SK-N-SH (cell line): ENCODE measurements around the gene ADAMTSL1. TPM values are rescaled to one million over a fixed set of nuclear protein-coding genes. Genes with fewer than 3 reads are reported as not detected.

Experiments
- CTCF ChIA-PET: fragments of 300-600, 350-600 bp; formaldehyde crosslinking; extraction: SDS; loops from one replicate; lab custom pipeline; 2021; lab: Yijun Ruan, JAX
- POLR2A ChIA-PET: fragments of 350-600 bp; sonication (Branson Sonifier 250); formaldehyde crosslinking; extraction: SDS; loops from one replicate; lab custom pipeline; 2020; ENCODE audit warnings: antibody characterized with exemption, inconsistent platforms; lab: Yijun Ruan, JAX
- DNase-seq: peaks from one replicate; pipeline ENCODE4 v3.0.0; 2012
- H2AFZ ChIP-seq: fragments of 200-600 bp; sonication (generic); 2 replicates; pipeline ENCODE4 v1.8.1; 2016; ENCODE audit warnings: antibody characterized with exemption, mild to moderate bottlenecking, low read depth
- H3F3A ChIP-seq: fragments of 200-600 bp; sonication (generic); replicated peaks from 2 replicates; pipeline ENCODE3; 2016; ENCODE audit warnings: antibody characterized with exemption, mild to moderate bottlenecking; ENCODE audit not compliant: insufficient read depth
- H3K27ac ChIP-seq, 2 experiments: fragments of 200-500 bp in 1 of 2; fragments of 200-600 bp in 1 of 2; sonication (Bioruptor generic) in 1 of 2; sonication (generic), shearing (Covaris generic) in 1 of 2; 2 replicates each; pipeline versions ENCODE4 v1.5.1 to v1.6.1; 2014 to 2016; ENCODE audit warnings: low read depth in 2 of 2, inconsistent platforms in 1 of 2, low read length in 1 of 2, mild to moderate bottlenecking in 1 of 2, mixed read lengths in 1 of 2
- H3K27me3 ChIP-seq: fragments of 200-600 bp; sonication (generic), shearing (Covaris generic); 2 replicates; pipeline ENCODE4 v1.6.1; 2016; ENCODE audit warnings: mixed run types; ENCODE audit not compliant: insufficient read depth
- H3K36me3 ChIP-seq, 2 experiments: fragments of 200-500 bp in 1 of 2; fragments of 200-600 bp in 1 of 2; sonication (Bioruptor generic) in 1 of 2; sonication (generic) in 1 of 2; replicated peaks in 1 of 2; 2 replicates each; pipeline versions ENCODE3 to v1.5.1; 2014 to 2016; ENCODE audit warnings: low read length in 1 of 2, mild to moderate bottlenecking in 1 of 2; ENCODE audit not compliant: insufficient read depth in 2 of 2, control insufficient read depth in 1 of 2
- H3K4me1 ChIP-seq, 2 experiments: fragments of 200-500 bp in 1 of 2; fragments of 200-600 bp in 1 of 2; sonication (Bioruptor generic) in 1 of 2; sonication (generic), shearing (Covaris generic) in 1 of 2; 2 replicates each; pipeline versions ENCODE4 v1.5.1 to v1.6.1; 2014 to 2016; ENCODE audit warnings: low read depth in 1 of 2, low read length in 1 of 2, mixed run types in 1 of 2; ENCODE audit not compliant: insufficient read depth in 2 of 2, control insufficient read depth in 1 of 2
- H3K4me2 ChIP-seq: fragments of 200-600 bp; sonication (generic), shearing (Covaris generic); 2 replicates; pipeline ENCODE4 v1.6.1; 2017; ENCODE audit warnings: mixed run types
- H3K4me3 ChIP-seq, 2 experiments: fragments of 200-500 bp in 1 of 2; fragments of 200-600 bp in 1 of 2; sonication (Bioruptor generic) in 1 of 2; sonication (generic), shearing (Covaris generic) in 1 of 2; 2 replicates each; pipeline versions ENCODE4 v1.5.1 to v1.8.1; 2014 to 2016; ENCODE audit warnings: low read depth in 2 of 2, inconsistent platforms in 1 of 2, low read length in 1 of 2, mild to moderate bottlenecking in 1 of 2, mixed read lengths in 1 of 2, moderate library complexity in 1 of 2
- H3K79me2 ChIP-seq: fragments of 200-600 bp; sonication (generic); 2 replicates; pipeline ENCODE4 v1.8.1; 2017; ENCODE audit warnings: mild to moderate bottlenecking; ENCODE audit not compliant: insufficient read depth
- H3K9ac ChIP-seq: fragments of 200-600 bp; sonication (generic); 2 replicates; pipeline ENCODE4 v1.6.1; 2017; ENCODE audit warnings: mixed run types
- H3K9me2 ChIP-seq: fragments of 200-600 bp; sonication (generic); 2 replicates; pipeline ENCODE4 v1.6.1; 2017; ENCODE audit warnings: mixed run types
- H3K9me3 ChIP-seq: fragments of 200-600 bp; sonication (generic); 2 replicates; pipeline ENCODE4 v1.6.1; 2017; ENCODE audit warnings: mixed run types, mild to moderate bottlenecking, moderate library complexity
- H4K20me1 ChIP-seq: fragments of 200-600 bp; sonication (generic); 2 replicates; pipeline ENCODE4 v1.6.1; 2017; ENCODE audit warnings: mild to moderate bottlenecking, mixed run types; ENCODE audit not compliant: insufficient read depth
- ELF1 ChIP-seq: IDR thresholded peaks from 2 replicates; pipeline ENCODE4 v1.4.0; 2012
- EP300 ChIP-seq, 2 experiments: IDR thresholded peaks; 2 replicates each; pipeline versions ENCODE4 v1.4.0 to v1.6.1; 2012; ENCODE audit warnings: borderline replicate concordance in 1 of 2, low read depth in 1 of 2, low read length in 1 of 2
- EZH2phosphoT487 ChIP-seq: fragments of 200-600 bp; sonication (generic); IDR thresholded peaks from 2 replicates; pipeline ENCODE4 v1.6.1; 2017; ENCODE audit warnings: low read depth, mixed run types, mild to moderate bottlenecking, antibody characterized with exemption, moderate library complexity, borderline replicate concordance
- FOSL2 ChIP-seq: IDR thresholded peaks from 2 replicates; pipeline ENCODE4 v1.4.0; 2012; ENCODE audit warnings: low read depth, mild to moderate bottlenecking, moderate library complexity, borderline replicate concordance
- FOXM1 ChIP-seq: IDR thresholded peaks from 2 replicates; pipeline ENCODE4 v1.4.0; 2012; ENCODE audit warnings: low read depth, mild to moderate bottlenecking
- GABPA ChIP-seq: IDR thresholded peaks from 2 replicates; pipeline ENCODE4 v1.4.0; 2012; ENCODE audit warnings: low read depth, mild to moderate bottlenecking
- GATA2 ChIP-seq: sonication (generic); formaldehyde crosslinking; IDR thresholded peaks from 2 replicates; pipeline ENCODE4 v1.5.0; 2020; ENCODE audit warnings: mild to moderate bottlenecking, missing genetic modification reagents
- JUND ChIP-seq: IDR thresholded peaks from 2 replicates; pipeline ENCODE4 v1.4.0; 2012
- MEF2A ChIP-seq: IDR thresholded peaks from 2 replicates; pipeline ENCODE4 v1.4.0; 2012; ENCODE audit warnings: low read depth, borderline replicate concordance
- MXI1 ChIP-seq: IDR thresholded peaks from 2 replicates; pipeline ENCODE4 v1.6.1; 2012; ENCODE audit warnings: mild to moderate bottlenecking, low read depth, low read length, improper control_type of control experiment
- POLR2AphosphoS5 ChIP-seq: IDR thresholded peaks from 2 replicates; pipeline ENCODE4 v1.6.1; 2012; ENCODE audit warnings: low read depth, low read length
- RAD21 ChIP-seq: IDR thresholded peaks from 2 replicates; pipeline ENCODE4 v1.6.1; 2012; ENCODE audit warnings: mild to moderate bottlenecking, low read length
- SIN3A ChIP-seq: IDR thresholded peaks from 2 replicates; pipeline ENCODE4 v1.6.1; 2012; ENCODE audit warnings: low read depth, mild to moderate bottlenecking, low read length, moderate library complexity, borderline replicate concordance
- TAF1 ChIP-seq: IDR thresholded peaks from 2 replicates; pipeline ENCODE4 v1.6.1; 2012; ENCODE audit warnings: low read depth, mild to moderate bottlenecking, low read length, moderate library complexity, borderline replicate concordance
- TCF12 ChIP-seq: IDR thresholded peaks from 2 replicates; pipeline ENCODE4 v1.4.0; 2012
- YY1 ChIP-seq: IDR thresholded peaks from 2 replicates; pipeline ENCODE4 v1.4.0; 2012; ENCODE audit warnings: low read depth, mild to moderate bottlenecking
- WGBS: methylation state at CpG from one replicate; pipeline ENCODE4 v1.1.6; 2017; ENCODE audit warnings: low lambda C conversion rate; 5-methylcytosine and 5-hydroxymethylcytosine counted together
- polyA plus RNA-seq, 3 experiments: library from polyadenylated mRNA; depleted of rRNA; stranded (reverse); fragments of >200 nt; gene quantifications; 2 replicates each; pipeline ENCODE4 v1.2.3, GENCODE V29; 2012
- TF ChIP-seq, protein P1 (sequence below): fragments of 150-350 bp; IDR thresholded peaks from 2 replicates; pipeline ENCODE4 v1.6.1; 2016; ENCODE audit warnings: mild to moderate bottlenecking, low read depth, low read length
- TF ChIP-seq, protein P2 (sequence below): IDR thresholded peaks from 2 replicates; pipeline ENCODE4; 2012
- TF ChIP-seq, protein P3 (sequence below): IDR thresholded peaks from 2 replicates; pipeline ENCODE4 v1.4.0; 2012; ENCODE audit warnings: low read depth, borderline replicate concordance
- TF ChIP-seq, protein P4 (sequence below): IDR thresholded peaks from 2 replicates; pipeline ENCODE4 v1.4.0; 2012; ENCODE audit warnings: low read depth, borderline replicate concordance
- TF ChIP-seq, protein P5 (sequence below): IDR thresholded peaks from 2 replicates; pipeline ENCODE4 v1.4.0; 2012; ENCODE audit warnings: low read depth
- TF ChIP-seq, protein P6 (sequence below): IDR thresholded peaks from 2 replicates; pipeline ENCODE4 v1.6.1; 2012; ENCODE audit warnings: mild to moderate bottlenecking, low read depth, low read length, moderate library complexity

ADAMTSL1 gene
- polyA plus RNA-seq, 1 of the 3 experiments (the other 2 are of a cell fraction): 114 TPM

DNA sequence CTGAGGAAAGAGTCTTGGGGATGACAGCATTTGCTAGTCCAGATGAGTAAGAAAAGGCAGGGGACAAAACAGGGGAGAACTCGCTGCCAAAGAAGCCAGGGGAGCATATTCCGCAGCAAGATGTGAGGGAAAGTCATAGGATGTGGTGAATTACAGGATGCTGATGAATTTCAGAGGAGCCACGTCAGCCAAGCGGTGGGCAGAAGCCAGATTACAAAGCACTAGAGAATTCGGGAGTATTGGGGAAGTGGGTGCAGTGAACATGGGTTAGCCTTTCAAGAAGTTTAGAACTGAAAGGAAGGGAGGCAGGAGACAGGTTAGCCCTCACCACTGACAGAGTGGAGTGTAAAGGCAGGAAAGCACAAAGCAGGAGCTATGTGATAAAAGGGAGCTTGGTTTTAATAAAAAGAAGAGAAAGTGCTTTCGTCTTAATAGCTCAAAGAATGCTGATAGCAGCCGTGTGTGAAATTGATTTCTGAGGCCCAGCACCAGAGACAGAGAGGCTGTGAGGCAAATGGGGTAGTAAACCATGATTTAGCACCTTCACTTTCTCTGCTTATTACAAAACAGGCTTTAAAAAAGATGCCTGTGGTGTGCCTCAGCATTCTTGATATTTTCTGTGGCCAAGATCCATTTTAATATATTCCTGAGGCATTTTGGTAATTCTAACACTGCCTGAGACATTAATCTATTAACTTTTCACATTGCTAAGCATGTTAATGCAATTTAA is 16.9 kb downstream of the ADAMTSL1 start:
- peaks cover 13 to 58% of the 10 kb centered on the region in 2 experiments for H3K4me1 ChIP-seq
- H3K9me2 ChIP-seq: no peaks in the 10 kb centered on the region
- H3K27me3 ChIP-seq: no peaks in the 10 kb centered on the region
- no peaks in the 10 kb centered on the region for H3K9me3 ChIP-seq
- H3K36me3 ChIP-seq: peaks cover 0 to 18% of the 10 kb centered on the region in 2 experiments
- no peak overlapping the region for H2AFZ ChIP-seq
- H3K79me2 ChIP-seq: peaks cover 73% of the 10 kb centered on the region
- DNase-seq: no peak
- H3K27ac ChIP-seq: peak overlapping the region; percentile 89 to 100
- peak overlapping the region in 1 of 2 experiments; percentile 23; a peak in 2 of 4 replicates for H3K4me3 ChIP-seq
- peaks cover 76% of the 10 kb centered on the region for H3F3A ChIP-seq
- WGBS: 10% methylated on average over 7 of the region's 7 CpGs
- H3K4me2 ChIP-seq: peak overlapping the region; percentile 80
- H3K9ac ChIP-seq: peak overlapping the region; percentile 82
- CTCF ChIA-PET: interaction anchor here (1.0 to 2.2 kb wide), 5 partner anchors 9 to 236 kb away, joined by 3 to 6 read pairs (median 4); no protein-coding TSS in a partner anchor
- POLR2A ChIA-PET: no interaction called here
- no peaks in the 10 kb centered on the region for H4K20me1 ChIP-seq
- peak; percentile 33; the same call in 1 of the 2 replicates for TF ChIP-seq GABPA
- TF ChIP-seq EZH2phosphoT487: no peak
- TF ChIP-seq, protein P1, sequence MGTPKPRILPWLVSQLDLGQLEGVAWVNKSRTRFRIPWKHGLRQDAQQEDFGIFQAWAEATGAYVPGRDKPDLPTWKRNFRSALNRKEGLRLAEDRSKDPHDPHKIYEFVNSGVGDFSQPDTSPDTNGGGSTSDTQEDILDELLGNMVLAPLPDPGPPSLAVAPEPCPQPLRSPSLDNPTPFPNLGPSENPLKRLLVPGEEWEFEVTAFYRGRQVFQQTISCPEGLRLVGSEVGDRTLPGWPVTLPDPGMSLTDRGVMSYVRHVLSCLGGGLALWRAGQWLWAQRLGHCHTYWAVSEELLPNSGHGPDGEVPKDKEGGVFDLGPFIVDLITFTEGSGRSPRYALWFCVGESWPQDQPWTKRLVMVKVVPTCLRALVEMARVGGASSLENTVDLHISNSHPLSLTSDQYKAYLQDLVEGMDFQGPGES: no peak
- TF ChIP-seq, protein P2, sequence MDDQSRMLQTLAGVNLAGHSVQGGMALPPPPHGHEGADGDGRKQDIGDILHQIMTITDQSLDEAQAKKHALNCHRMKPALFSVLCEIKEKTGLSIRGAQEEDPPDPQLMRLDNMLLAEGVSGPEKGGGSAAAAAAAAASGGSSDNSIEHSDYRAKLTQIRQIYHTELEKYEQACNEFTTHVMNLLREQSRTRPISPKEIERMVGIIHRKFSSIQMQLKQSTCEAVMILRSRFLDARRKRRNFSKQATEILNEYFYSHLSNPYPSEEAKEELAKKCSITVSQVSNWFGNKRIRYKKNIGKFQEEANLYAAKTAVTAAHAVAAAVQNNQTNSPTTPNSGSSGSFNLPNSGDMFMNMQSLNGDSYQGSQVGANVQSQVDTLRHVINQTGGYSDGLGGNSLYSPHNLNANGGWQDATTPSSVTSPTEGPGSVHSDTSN: peak; percentile 93
- TF ChIP-seq TAF1: 0 out of 2 replicates have a peak, but pooled peaks have one; percentile 62
- 0 out of 2 replicates have a peak, but pooled peaks have one; percentile 80 for TF ChIP-seq SIN3A
- TF ChIP-seq, protein P3, sequence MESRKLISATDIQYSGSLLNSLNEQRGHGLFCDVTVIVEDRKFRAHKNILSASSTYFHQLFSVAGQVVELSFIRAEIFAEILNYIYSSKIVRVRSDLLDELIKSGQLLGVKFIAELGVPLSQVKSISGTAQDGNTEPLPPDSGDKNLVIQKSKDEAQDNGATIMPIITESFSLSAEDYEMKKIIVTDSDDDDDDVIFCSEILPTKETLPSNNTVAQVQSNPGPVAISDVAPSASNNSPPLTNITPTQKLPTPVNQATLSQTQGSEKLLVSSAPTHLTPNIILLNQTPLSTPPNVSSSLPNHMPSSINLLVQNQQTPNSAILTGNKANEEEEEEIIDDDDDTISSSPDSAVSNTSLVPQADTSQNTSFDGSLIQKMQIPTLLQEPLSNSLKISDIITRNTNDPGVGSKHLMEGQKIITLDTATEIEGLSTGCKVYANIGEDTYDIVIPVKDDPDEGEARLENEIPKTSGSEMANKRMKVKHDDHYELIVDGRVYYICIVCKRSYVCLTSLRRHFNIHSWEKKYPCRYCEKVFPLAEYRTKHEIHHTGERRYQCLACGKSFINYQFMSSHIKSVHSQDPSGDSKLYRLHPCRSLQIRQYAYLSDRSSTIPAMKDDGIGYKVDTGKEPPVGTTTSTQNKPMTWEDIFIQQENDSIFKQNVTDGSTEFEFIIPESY: peak; percentile 88
- TF ChIP-seq, protein P4, sequence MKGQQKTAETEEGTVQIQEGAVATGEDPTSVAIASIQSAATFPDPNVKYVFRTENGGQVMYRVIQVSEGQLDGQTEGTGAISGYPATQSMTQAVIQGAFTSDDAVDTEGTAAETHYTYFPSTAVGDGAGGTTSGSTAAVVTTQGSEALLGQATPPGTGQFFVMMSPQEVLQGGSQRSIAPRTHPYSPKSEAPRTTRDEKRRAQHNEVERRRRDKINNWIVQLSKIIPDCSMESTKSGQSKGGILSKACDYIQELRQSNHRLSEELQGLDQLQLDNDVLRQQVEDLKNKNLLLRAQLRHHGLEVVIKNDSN: no peak
- TF ChIP-seq EP300 (IDR thresholded peaks at IDR 0.05; ENCODE audit: borderline replicate concordance in 1 of 2, low read depth in 1 of 2, low read length in 1 of 2): peak; percentile 48 to 100; a peak in 3 of 4 replicates
- 0 out of 2 replicates have a peak, but pooled peaks have one; percentile 0 for TF ChIP-seq RAD21
- TF ChIP-seq TCF12: peak; percentile 97
- peak; percentile 96 for TF ChIP-seq FOXM1
- TF ChIP-seq POLR2AphosphoS5: peak; percentile 82
- TF ChIP-seq ELF1: 0 out of 2 replicates have a peak, but pooled peaks have one; percentile 60
- TF ChIP-seq YY1: peak; percentile 45; the same call in 1 of the 2 replicates
- TF ChIP-seq MXI1: no peak
- peak; percentile 81; the same call in 1 of the 2 replicates for TF ChIP-seq MEF2A
- TF ChIP-seq FOSL2: peak; percentile 97
- TF ChIP-seq, protein P5, sequence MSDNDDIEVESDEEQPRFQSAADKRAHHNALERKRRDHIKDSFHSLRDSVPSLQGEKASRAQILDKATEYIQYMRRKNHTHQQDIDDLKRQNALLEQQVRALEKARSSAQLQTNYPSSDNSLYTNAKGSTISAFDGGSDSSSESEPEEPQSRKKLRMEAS: peak; percentile 32
- TF ChIP-seq JUND: peak; percentile 98
- no peak for TF ChIP-seq GATA2
- TF ChIP-seq, protein P6, sequence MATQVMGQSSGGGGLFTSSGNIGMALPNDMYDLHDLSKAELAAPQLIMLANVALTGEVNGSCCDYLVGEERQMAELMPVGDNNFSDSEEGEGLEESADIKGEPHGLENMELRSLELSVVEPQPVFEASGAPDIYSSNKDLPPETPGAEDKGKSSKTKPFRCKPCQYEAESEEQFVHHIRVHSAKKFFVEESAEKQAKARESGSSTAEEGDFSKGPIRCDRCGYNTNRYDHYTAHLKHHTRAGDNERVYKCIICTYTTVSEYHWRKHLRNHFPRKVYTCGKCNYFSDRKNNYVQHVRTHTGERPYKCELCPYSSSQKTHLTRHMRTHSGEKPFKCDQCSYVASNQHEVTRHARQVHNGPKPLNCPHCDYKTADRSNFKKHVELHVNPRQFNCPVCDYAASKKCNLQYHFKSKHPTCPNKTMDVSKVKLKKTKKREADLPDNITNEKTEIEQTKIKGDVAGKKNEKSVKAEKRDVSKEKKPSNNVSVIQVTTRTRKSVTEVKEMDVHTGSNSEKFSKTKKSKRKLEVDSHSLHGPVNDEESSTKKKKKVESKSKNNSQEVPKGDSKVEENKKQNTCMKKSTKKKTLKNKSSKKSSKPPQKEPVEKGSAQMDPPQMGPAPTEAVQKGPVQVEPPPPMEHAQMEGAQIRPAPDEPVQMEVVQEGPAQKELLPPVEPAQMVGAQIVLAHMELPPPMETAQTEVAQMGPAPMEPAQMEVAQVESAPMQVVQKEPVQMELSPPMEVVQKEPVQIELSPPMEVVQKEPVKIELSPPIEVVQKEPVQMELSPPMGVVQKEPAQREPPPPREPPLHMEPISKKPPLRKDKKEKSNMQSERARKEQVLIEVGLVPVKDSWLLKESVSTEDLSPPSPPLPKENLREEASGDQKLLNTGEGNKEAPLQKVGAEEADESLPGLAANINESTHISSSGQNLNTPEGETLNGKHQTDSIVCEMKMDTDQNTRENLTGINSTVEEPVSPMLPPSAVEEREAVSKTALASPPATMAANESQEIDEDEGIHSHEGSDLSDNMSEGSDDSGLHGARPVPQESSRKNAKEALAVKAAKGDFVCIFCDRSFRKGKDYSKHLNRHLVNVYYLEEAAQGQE: peak; percentile 79
